Measurements from ENCODE around the gene IL4I1. TPM values are rescaled to one million over a fixed set of nuclear protein-coding genes. Genes with fewer than 3 reads are reported as not detected.

IL4I1 gene
- total RNA-seq, 1 donor from 2014 or later: 0.81 TPM

GRCh38 chr19:49879243-49879963 lies 17.3 kb downstream of the IL4I1 start:
- no peak for DNase-seq (ENCODE audit: low spot score)

- no peak for DNase-seq (ENCODE audit: low spot score)
Observed at GRCh38 chr19:49878744-49879070, 18.0 kb downstream of the IL4I1 start.

- peak; percentile 98 for DNase-seq (ENCODE audit: low spot score)
Observed at GRCh38 chr19:49877879-49878743, 18.6 kb downstream of the IL4I1 start.

GRCh38 chr19:49877020-49877878 lies 19.4 kb downstream of the IL4I1 start, which contains the start of the genes AKT1S1 and TBC1D17:
AKT1S1 (minus strand) TSS chr19:49877355; CDS start chr19:49873295, 4,060 bp downstream.
TBC1D17 (plus strand) TSS chr19:49877702; CDS start chr19:49877724, 22 bp downstream.
- DNase-seq (ENCODE audit: low spot score): peak; percentile 100

- DNase-seq (ENCODE audit: low spot score): peak; percentile 98
Observed at GRCh38 chr19:49876422-49877019, 20.2 kb downstream of the IL4I1 start.

- DNase-seq (ENCODE audit: low spot score): peak; percentile 53
Observed at GRCh38 chr19:49875857-49876421, 20.7 kb downstream of the IL4I1 start.

- DNase-seq (ENCODE audit: low spot score): no peak
Observed at GRCh38 chr19:49875177-49875576, 21.5 kb downstream of the IL4I1 start.

- DNase-seq (ENCODE audit: low spot score): no peak
Observed at GRCh38 chr19:49874503-49875157, 22.1 kb downstream of the IL4I1 start.

- no peak for DNase-seq (ENCODE audit: low spot score)
Observed at GRCh38 chr19:49873834-49874233, 22.9 kb downstream of the IL4I1 start.

GRCh38 chr19:49873129-49873521 lies 23.6 kb downstream of the IL4I1 start:
- DNase-seq (ENCODE audit: low spot score): no peak

- DNase-seq (ENCODE audit: low spot score): no peak
Observed at GRCh38 chr19:49872245-49873128, 24.2 kb downstream of the IL4I1 start.

GRCh38 chr19:49871349-49871985 lies 25.2 kb downstream of the IL4I1 start:
- no peak for DNase-seq (ENCODE audit: low spot score)

GRCh38 chr19:49870309-49870901 lies 26.3 kb downstream of the IL4I1 start:
- no peak for DNase-seq (ENCODE audit: low spot score)

GRCh38 chr19:49869484-49870308 lies 27.0 kb downstream of the IL4I1 start:
- DNase-seq (ENCODE audit: low spot score): peak; percentile 99

GRCh38 chr19:49869009-49869483 lies 27.6 kb downstream of the IL4I1 start:
- no peak for DNase-seq (ENCODE audit: low spot score)

- DNase-seq (ENCODE audit: low spot score): peak; percentile 87
Observed at GRCh38 chr19:49866933-49867782, 29.5 kb downstream of the IL4I1 start, which contains the start of gene PNKP. PNKP (minus strand) TSS chr19:49867576; CDS start chr19:49867204, 372 bp downstream.

GRCh38 chr19:49864890-49865289 lies 31.8 kb downstream of the IL4I1 start:
- DNase-seq (ENCODE audit: low spot score): no peak
